GM21360 (cell line): ENCODE data around the gene MGAT5.

Experiments
- ATAC-seq: cut with Tn5 transposase; IDR thresholded peaks from one replicate; pipeline ENCODE4 v1.9.1; 2021; ENCODE audit warnings: mild to moderate bottlenecking, moderate library complexity; ENCODE audit not compliant: unreplicated experiment

Gene MGAT5

DNA sequence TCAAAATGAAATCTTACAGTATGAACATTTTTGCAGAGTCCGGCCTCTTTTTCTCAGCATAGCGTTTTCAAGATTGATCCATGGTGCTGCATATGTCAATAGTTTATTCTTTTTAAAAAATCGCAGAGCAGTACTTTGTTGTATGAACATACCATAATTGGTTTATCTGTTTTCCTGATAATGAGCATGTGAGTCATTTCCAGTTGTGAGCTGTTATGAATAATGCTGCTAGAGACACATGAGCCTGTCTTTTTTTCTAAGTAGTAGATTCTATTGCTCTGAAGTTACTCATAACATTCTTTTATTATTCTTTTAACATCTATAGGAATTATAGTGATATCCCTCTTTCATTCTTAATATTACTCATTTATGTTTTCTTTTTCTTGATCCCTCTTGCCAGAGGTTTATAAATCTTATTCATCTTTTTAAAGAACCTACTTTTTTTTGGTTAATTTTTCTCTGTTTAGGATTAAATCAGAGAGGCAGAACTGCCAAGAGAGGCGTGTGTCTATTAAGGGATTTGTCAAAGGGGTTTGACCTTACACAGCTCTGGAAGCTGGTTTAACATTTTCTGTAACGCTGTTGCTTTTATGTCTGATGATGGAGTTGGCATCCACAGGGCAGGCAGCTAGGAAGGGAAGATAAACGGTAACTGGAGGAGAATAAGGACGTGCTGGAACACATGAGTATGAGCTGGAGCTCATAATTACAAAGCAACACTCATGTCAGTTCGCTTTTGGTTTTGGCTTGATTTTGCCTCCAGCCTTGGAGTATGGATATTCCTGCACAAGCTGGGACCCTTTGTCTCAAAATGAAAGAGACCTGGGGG, 47.4 kb downstream of the MGAT5 start:
- no peak for ATAC-seq

DNA sequence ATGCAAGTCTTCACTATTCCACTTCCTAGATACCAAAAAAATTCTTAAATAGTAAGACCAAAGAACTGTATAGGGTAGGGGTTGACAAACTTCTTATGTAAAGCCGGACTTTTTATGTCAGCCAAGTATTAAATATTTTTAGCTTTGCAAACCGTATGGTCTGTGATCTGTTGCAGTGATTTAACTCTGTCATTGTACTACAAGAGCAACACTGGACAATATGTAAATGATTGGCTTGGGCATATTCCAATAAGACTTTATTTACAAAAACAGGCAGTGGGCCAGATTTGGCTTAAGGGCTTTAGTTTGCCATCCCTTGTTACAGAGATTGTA, 48.0 kb downstream of the MGAT5 start:
- no peak for ATAC-seq

DNA sequence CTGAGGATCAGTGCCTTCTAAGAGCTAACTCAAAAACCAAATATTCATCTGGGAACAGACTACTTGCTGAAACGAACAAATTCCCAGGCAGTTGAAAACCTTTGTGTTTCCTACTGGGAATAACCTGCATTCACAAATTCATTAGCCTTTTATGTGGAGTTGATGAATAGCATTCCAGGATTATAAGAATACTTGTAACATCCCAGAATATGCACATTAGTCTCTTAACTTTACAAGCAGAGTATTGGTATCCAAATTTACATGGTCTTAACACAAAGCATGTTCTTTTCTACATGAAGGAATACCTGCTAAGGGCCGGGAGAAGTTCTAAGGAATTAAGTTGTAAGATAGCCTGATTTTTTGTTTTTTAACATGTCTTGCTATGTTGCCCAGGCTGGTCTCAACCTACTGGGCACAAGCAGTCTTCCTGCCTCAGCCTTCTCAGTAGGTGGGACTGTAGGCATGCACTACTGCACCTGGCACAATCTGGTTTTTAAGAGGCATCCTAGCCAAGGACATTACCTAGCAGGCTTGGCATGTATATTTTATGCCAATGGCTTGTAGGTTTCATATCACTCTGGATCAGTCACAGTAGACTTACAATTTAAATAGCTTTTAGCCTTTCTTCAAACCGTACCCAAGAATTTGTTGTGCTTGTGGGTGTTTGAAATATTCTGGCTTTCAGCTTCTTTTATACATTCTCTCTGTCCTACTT, 50.7 kb downstream of the MGAT5 start:
- ATAC-seq, result no peak

DNA sequence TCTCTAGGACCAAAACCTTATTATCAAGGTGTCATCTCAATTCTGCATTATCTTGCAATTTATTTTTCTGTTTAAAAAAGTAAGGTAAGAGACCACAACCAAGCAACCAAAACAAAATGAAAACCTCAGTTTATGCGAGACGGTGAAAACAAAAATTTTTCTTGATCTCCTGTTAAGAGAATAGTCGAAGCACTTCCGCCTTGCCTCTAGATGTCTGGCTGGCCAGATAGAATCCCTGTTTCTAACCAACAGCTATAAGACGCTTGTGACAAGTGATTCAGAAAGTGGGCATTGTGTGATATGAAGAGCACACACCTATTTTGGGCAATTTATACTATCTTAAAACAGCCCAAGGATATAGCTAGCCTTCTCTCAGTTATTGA, 51.2 kb downstream of the MGAT5 start:
- ATAC-seq, result no peak

DNA sequence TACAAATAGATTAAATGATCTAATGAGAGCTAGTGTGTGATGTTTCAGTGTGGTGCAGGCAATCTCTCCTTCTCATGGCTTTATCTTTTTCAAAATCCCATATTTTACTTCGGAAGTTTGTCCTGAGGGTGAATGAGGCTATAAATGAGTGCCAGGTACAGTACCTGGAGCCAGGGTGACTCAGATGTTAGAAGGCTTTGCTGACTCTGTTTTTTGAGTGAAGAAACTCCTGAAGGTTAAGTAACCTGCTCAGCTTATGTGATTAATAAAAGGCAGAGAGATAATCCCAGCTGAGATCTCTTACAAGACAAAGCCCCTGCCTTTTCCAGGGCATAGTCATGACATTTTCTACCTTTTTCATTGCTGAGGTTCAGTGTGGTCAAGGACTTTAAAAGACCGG, 52.6 kb downstream of the MGAT5 start:
- no peak for ATAC-seq

DNA sequence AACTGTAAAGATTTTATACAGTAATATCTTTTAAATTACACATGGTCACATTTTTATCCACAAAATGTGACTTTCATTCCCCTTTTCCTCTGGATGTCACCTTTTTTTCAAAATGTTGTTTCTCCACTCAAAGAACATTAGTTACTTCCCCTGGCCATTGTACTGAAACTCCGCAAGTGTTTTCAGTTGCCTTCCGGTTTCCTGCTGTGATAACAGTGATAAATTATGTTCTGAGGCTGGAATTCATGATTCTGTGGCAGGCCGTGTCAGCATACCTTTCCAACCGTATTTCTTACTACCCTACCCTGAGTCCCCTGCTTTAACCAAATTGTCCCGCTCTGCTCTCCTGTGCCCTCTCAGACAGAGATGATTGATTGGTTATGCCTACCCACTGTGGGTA, 53.5 kb downstream of the MGAT5 start:
- no peak for ATAC-seq

DNA sequence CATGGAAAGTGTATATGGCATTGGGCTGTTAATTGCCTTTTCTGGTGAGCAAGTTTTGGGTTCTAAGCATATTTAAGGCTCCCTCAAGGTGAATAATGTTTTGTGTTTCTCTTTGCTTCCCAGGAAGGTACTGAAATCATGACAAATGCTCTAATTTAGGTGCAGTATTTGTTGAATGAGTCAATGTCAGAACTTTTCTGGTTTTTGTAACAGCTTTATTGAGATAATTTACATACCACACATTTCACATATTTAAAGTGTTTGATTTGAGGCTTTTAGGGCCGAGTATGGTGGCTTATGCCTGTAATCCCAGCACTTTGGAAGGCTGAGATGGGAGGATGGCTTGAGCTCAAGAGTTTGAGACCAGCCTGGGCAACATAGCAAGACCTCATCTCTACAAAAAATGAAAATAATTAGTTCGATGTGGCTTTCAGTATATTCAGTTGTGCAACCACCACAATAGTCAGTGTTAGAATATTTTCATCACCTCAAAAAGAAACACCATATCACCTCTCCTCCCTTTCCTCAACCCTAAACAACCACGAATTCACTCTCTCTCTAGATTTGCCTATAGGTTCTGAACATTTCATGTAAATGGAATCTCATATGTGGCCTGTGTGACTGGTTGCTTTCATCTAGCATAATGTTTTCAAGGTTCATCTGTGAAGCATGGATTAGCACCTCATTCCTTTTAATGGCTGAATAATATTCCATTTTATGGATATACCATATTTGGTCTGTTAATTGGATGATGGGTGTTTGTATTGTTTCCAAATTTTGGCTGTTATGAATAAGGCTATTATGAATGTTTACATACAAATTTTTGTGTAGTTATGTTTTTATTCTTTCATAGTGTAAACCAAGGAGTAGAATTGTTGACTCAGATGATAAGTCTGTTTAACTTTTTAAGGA, 54.9 kb downstream of the MGAT5 start:
- ATAC-seq, result no peak

DNA sequence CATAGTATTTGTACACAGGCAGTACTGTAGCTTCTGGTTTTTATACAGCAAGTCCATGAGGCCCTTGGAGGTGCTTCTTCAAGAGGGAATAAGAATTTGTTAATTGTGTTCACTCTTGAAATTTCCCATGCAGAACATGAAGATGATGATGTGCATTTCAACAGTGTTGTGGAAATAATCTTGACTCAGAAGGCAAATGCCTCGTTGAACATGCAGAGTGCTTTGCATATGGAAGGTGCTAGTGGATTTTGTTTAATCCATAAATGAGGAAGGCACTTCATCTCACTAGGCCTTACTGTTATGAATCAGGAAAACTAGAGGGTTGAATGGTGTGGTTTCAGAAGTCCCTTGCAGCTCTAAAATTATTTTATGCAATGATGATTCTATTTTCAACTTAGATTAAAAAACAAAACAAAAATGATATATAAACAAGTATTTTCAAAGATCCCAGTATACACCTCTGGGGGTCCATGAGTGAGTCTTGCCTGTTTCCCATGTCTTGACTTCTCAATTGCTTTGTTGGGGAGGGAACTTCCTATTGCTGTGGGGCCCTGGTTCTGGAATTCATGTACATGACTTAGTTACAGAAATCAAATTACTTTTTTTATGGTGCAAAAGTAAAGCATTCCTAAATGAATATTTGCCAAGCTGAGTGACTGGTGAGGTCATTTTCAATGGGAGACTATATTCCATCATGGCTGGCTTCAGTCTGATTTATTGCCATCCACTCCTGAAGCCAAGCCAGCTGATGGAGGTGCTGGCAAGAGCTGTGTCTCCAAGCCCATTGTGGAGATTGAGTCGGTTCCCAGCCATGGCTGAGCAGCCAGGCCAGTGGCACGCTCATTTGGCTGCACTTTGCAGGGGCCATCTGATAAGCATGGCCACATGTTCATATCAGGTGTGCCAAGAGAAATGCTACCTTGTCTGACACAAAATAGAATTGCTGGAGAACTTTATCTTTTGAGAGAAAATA, 56.5 kb downstream of the MGAT5 start:
- no peak for ATAC-seq

DNA sequence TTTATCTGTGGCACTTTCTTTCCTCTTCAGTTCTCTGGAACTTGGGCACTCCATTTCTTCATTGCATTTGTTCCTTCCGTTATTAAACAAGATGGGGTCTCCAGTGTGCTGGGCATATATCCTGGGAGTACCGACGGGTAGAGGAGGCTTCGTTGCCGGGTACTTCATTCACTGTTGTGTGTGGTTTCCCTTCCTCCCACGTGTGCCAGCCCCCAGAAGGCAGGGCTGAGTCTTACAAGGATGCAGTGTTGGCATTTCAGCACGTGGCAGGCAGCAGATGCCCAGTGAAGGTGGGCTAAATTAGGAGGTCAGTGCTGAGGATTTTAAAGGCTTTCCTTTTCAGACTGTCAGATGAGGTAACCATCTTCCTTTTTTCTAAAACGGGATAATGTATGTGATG, 58.6 kb downstream of the MGAT5 start:
- ATAC-seq, result no peak

DNA sequence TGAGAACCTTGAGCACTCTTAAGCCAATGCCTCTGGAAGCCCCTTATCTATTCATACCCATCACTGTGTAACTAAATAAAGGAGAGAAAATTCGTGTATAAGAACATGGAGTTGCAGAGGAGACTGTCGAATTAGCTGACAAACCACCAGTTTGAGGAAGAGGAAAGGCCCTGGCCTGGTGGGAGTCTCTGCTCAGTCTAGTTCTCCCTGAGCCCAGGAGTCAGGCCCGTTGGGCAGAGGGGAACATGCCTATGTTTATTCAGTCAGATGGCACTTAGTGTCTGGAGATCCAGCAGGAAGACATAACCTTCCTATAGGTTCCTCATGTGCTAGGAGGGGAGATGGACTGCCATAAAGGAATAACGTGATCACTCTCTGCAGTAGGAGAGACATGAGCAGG, 60.3 kb downstream of the MGAT5 start:
- ATAC-seq, result no peak

DNA sequence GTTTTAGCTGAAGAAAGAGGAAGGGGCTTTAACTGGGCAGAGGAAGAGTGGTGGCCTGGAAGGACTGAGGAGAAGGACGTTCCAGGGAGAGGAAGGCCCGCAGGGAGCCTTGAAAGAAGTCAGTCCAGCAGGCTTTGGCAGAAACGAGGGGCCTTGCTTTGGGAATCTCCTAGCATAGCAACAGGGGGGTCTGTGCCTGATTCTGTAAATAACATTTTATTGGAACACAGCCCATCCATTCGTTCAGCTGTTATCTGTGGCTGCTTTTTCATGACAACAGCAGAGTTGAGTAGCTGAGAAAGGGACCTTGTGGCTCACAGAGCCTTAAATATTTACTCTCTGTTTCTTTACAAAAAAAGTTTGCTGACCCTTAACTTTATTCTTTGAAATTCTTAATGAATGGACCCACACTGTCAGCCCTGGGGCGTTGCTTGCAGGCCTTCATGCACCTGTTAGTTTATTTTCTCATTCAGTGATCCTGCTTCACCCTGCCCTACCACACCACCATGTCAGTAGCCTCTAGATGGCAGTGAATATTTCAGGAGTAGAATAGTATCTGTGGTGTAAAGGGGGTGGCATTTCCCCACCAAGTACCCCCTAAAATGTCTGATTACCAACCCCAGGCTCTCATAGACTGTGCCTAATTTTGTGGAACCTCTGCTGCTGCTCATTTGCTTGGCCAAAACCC, 61.0 kb downstream of the MGAT5 start:
- no peak for ATAC-seq

DNA sequence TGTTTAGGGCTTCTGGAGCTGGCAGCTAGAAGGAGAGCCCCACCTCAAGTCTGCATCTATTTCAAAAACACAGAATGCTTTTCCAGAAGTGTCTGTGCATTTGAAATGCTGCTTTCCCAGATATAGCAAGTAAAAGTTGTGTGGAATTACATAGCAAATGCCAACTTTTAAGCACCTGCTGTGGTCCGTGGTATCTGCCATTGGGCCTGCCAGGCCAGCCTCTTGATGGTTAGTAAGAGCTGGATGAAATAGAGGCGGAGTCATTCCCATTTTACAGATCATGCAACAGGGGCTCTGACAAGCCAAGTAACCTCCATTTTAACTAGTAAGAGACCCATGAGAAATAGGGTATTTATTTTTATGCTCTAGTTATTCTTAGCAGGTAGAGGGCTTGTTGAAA, 61.6 kb downstream of the MGAT5 start:
- no peak for ATAC-seq

DNA sequence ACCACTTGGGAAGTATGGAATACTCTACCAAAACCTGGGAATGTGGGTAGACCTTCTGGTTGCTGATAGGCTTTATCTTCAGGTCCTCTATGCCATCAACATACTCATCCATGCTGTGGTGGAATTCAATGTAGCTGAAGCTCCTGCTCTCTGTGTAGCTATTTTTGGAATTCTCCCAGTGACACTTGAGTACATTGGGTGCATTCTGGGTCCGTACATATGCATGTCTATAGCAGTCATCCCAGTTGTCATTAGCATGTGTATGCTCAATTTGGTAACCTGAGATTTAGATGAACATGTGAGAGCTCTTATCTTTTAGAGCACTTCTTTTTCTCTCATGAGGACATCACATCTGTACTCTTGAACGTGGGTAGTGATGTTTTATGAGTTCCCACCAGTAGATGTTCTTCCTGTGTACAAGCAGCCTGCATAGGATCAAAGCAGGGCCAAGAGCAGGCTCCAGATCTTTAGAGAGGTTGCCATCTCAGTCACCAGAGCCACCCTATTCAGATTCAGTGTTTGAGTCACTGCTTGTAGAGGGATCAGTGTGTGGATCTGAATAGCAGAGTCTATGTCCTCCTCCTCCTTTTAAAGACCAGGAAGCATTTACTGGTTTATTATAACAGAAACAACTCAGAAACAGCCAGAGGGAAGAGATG, 65.9 kb downstream of the MGAT5 start:
- ATAC-seq, result no peak

DNA sequence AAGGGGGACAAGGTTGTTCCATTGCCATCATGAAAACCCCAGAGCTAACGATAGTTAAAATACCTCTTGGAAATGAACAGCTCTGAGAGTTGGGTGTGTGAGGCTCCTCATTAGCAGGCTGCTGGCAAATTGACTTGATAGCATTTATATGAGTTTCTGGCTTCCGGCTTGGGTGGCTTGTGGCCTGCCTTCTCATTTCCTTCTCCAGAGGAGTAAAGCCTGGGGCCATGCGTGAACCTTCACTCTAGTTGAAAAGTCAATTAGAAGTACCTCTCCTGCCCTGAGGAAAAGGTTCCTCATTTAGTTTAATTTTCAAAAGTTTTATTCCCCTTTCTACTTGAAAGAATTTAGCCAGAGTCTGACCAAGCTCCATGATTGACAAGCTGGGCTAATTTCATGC, 67.1 kb downstream of the MGAT5 start:
- no peak for ATAC-seq

DNA sequence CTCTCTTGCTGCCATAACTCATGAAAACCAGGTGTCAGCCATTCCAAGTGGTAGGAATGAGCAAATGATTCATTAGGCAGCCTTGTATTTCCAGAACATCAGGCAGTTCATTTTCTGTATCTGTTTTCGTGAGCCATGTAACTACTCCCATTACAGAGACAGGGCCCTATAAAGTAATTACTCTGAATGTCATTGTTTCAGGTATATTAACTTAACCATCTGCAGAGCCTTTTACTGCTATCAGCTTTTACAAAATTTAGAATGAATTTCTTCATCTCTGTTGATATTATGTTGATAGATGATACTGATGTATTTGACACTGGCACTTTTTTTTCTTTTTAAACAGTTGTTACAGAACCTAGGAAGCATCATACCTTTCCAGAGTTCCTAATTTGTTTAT, 69.9 kb downstream of the MGAT5 start:
- ATAC-seq, result no peak

DNA sequence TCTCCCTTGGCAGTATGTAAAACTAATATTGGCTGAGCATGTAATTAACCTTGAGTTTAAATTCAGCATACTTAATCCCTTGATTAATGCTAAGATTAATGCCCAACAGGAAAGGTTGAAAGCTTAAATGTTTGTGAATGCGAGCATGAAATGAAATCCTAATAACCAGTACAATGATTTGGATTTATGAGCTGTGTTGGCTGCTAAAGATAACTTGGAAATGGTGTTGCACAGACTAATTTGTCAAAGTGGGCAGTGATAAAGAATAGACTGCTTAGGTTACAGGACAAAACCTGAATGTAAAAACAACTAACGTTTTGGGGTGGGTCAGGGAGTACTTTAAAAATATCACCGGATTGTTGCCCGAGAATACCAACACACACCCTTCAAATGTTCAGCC, 70.6 kb downstream of the MGAT5 start:
- no peak for ATAC-seq

DNA sequence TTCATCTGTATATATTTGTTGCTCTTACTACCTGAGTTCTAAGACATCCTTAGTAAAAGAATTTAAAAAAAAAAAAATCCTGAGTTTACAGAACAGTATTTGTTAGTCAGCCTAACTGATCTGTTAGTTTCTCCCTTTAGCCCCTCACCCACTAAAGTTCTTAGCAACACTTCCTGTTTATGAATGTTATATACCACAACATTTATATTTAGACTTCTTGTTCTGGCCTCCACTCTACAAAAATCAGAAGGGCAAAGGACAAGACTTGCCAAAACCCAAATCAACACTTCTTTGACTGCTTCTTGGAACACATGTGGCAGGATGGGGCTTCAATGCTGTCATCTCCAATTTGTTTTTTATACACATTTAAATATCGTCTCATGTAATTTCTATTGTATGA, 71.1 kb downstream of the MGAT5 start:
- peak; percentile 65 for ATAC-seq

DNA sequence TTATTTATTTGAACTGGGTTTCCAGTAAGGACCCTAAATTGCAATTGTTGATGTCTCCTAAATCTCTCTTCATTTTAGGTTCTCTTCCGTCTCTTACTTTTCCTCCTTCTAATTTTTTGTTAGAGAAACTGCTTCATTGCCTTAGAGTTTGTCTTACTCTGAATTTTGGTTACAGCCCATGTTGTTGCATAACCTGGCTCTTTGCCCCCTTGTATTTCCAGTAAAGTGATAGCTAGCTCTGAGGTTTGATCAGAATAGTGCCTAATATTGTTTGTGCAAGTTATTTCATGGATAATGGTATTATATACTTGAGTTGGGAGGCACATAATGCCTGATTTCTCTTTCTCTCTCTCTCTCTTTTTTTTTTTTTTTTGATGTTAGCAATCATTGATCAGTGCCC, 71.8 kb downstream of the MGAT5 start:
- ATAC-seq, result no peak

DNA sequence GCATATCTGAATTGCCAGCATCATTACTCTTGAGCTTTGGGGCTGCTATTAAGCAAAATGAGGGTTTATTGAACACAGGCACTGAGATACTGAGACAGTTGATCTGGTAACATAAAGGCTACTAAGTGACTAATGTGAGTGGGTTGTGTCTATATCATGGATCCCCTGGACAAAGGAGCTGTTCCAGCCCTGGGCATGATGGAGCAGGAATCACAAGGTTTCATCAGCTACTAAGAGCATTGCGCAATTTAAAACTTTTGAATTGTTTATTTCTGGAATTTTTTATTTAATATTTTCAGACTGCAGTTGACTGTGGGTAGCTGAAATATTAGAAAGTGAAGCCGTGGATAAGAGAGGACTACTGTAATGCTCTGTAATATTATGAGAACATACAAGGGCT, 73.5 kb downstream of the MGAT5 start:
- ATAC-seq, result no peak
